H1 (cell line): ENCODE data around the gene MYOCD. TPM values are rescaled to one million over a fixed set of nuclear protein-coding genes. Genes with fewer than 3 reads are reported as not detected.

ENCODE experiments used
- EGR1 ChIP-seq: IDR thresholded peaks from 2 replicates; pipeline ENCODE4 v1.6.1; 2011; ENCODE audit warnings: low read depth, low read length, borderline replicate concordance
- FOSL1 ChIP-seq: IDR thresholded peaks from 2 replicates; pipeline ENCODE4 v1.6.1; 2011; ENCODE audit warnings: mild to moderate bottlenecking, low read depth, low read length, moderate library complexity; ENCODE audit not compliant: insufficient read depth
- HDAC6 ChIP-seq: IDR thresholded peaks from one replicate; pipeline ENCODE4 v1.7.1; 2012; ENCODE audit warnings: low read depth, mild to moderate bottlenecking, inconsistent platforms, low read length, moderate library complexity
- KDM1A ChIP-seq: fragments of 200-600, 300-600 bp; sonication (generic); IDR thresholded peaks from 2 replicates; pipeline ENCODE4 v1.7.1; 2016; ENCODE audit warnings: mild to moderate bottlenecking, low read length, borderline replicate concordance
- MAFK ChIP-seq: IDR thresholded peaks from 2 replicates; pipeline ENCODE4 v1.6.1; 2012; ENCODE audit warnings: low read depth, mild to moderate bottlenecking, improper control_type of control experiment, low read length
- POLR2AphosphoS5 ChIP-seq: IDR thresholded peaks from 2 replicates; pipeline ENCODE4 v1.6.1; 2011; ENCODE audit warnings: low read depth, low read length
- RBBP5 ChIP-seq: IDR thresholded peaks from 2 replicates; pipeline ENCODE4 v1.7.1; 2012; ENCODE audit warnings: low read depth, mild to moderate bottlenecking, inconsistent platforms, low read length, moderate library complexity, borderline replicate concordance
- RNF2 ChIP-seq: fragments of 200-900, 300-1000 bp; sonication (generic); IDR thresholded peaks from 2 replicates; pipeline ENCODE4 v1.7.1; 2016; ENCODE audit warnings: borderline replicate concordance, low read depth, mild to moderate bottlenecking, antibody characterized with exemption, low read length; ENCODE audit not compliant: poor library complexity, severe bottlenecking; ENCODE audit errors: missing control alignments
- ZNF274 ChIP-seq: IDR thresholded peaks from 2 replicates; pipeline ENCODE4 v1.7.0; 2012; ENCODE audit warnings: low read length, borderline replicate concordance; ENCODE audit errors: extremely low read depth
- polyA plus RNA-seq, 7 experiments: library from polyadenylated mRNA; depleted of rRNA in 3 of 7; stranded (reverse) in 5 of 7; unstranded in 2 of 7; fragments of >200 nt in 5 of 7; fragments of 200-250 nt in 2 of 7; gene quantifications; 1 replicate in 5 of 7; 2 replicates in 1 of 7; 4 replicates in 1 of 7; pipeline versions ENCODE4 v1.2.1 to v1.2.3, GENCODE V29; 2011 to 2013; ENCODE audit warnings: missing spikeins in 2 of 7, mixed read lengths in 2 of 7
- total RNA-seq: library from RNA; stranded (reverse); fragmentation: NEBNext Ultra II Directional; extraction: Animal tissue kit (Norgen Biotek cat#: 25700); gene quantifications from 2 replicates; pipeline ENCODE4 v1.2.1, GENCODE V29; 2021
- TF ChIP-seq, protein P1 (sequence below): fragments of 300-600 bp; sonication (generic); IDR thresholded peaks from 2 replicates; pipeline ENCODE4 v1.7.1; 2012; ENCODE audit warnings: low read length, moderate library complexity, mild to moderate bottlenecking, inconsistent platforms; ENCODE audit not compliant: insufficient replicate concordance

MYOCD gene
- total and polyA plus RNA-seq, 2 of the 8 experiments (the other 6 are each of a cell fraction or from before 2014, with no cell fraction given): 0.30 to 4.9 TPM

DNA sequence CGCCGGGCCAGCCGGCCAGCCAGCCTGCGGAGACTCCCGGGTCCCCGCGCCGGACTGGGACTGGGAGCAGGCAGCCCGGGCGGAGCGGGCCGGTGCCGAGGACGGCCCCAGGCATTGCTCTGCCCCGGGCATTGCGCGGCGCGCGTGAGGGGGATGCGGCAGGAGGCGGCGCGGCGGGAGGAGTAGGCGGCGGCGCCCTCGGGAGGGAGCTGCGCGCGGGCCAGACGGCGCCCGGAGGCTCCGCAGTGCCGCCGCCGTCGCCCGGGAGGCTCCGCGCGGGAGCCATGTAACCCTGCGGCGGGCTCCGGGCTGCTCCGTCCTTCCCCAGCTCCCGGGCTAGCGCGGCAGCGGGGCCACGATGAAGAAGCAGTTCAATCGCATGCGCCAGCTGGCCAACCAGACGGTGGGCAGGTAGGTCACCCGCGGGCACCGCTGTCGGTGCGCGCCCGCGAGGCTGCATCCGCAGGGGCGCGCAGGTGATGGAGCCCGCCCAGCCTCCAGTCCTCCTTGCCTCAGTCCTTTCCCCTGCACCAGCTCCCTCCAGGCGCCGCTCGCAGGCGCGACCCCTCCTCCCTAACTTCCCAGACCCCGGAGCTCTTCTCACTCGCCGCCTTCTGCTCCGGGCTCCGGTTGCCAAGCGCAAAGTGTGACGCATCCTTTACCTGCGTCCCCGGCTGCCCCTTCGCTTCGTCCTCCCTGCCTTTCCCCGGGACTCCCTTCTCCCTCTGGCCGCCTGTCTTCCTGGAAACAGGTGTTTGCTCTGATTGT, 124.0 kb downstream of the MYOCD start, which contains the start of gene ARHGAP44 (continued):
- TF ChIP-seq RNF2: no peak
- no peak for TF ChIP-seq MAFK
- no peak for TF ChIP-seq ZNF274
- TF ChIP-seq FOSL1: peak; percentile 68; the same call in 1 of the 2 replicates
- no peak for TF ChIP-seq KDM1A
- TF ChIP-seq POLR2AphosphoS5: no peak; the same call in none of the 2 replicates
- no peak for TF ChIP-seq HDAC6
- no peak for TF ChIP-seq EGR1
- TF ChIP-seq, protein P1, sequence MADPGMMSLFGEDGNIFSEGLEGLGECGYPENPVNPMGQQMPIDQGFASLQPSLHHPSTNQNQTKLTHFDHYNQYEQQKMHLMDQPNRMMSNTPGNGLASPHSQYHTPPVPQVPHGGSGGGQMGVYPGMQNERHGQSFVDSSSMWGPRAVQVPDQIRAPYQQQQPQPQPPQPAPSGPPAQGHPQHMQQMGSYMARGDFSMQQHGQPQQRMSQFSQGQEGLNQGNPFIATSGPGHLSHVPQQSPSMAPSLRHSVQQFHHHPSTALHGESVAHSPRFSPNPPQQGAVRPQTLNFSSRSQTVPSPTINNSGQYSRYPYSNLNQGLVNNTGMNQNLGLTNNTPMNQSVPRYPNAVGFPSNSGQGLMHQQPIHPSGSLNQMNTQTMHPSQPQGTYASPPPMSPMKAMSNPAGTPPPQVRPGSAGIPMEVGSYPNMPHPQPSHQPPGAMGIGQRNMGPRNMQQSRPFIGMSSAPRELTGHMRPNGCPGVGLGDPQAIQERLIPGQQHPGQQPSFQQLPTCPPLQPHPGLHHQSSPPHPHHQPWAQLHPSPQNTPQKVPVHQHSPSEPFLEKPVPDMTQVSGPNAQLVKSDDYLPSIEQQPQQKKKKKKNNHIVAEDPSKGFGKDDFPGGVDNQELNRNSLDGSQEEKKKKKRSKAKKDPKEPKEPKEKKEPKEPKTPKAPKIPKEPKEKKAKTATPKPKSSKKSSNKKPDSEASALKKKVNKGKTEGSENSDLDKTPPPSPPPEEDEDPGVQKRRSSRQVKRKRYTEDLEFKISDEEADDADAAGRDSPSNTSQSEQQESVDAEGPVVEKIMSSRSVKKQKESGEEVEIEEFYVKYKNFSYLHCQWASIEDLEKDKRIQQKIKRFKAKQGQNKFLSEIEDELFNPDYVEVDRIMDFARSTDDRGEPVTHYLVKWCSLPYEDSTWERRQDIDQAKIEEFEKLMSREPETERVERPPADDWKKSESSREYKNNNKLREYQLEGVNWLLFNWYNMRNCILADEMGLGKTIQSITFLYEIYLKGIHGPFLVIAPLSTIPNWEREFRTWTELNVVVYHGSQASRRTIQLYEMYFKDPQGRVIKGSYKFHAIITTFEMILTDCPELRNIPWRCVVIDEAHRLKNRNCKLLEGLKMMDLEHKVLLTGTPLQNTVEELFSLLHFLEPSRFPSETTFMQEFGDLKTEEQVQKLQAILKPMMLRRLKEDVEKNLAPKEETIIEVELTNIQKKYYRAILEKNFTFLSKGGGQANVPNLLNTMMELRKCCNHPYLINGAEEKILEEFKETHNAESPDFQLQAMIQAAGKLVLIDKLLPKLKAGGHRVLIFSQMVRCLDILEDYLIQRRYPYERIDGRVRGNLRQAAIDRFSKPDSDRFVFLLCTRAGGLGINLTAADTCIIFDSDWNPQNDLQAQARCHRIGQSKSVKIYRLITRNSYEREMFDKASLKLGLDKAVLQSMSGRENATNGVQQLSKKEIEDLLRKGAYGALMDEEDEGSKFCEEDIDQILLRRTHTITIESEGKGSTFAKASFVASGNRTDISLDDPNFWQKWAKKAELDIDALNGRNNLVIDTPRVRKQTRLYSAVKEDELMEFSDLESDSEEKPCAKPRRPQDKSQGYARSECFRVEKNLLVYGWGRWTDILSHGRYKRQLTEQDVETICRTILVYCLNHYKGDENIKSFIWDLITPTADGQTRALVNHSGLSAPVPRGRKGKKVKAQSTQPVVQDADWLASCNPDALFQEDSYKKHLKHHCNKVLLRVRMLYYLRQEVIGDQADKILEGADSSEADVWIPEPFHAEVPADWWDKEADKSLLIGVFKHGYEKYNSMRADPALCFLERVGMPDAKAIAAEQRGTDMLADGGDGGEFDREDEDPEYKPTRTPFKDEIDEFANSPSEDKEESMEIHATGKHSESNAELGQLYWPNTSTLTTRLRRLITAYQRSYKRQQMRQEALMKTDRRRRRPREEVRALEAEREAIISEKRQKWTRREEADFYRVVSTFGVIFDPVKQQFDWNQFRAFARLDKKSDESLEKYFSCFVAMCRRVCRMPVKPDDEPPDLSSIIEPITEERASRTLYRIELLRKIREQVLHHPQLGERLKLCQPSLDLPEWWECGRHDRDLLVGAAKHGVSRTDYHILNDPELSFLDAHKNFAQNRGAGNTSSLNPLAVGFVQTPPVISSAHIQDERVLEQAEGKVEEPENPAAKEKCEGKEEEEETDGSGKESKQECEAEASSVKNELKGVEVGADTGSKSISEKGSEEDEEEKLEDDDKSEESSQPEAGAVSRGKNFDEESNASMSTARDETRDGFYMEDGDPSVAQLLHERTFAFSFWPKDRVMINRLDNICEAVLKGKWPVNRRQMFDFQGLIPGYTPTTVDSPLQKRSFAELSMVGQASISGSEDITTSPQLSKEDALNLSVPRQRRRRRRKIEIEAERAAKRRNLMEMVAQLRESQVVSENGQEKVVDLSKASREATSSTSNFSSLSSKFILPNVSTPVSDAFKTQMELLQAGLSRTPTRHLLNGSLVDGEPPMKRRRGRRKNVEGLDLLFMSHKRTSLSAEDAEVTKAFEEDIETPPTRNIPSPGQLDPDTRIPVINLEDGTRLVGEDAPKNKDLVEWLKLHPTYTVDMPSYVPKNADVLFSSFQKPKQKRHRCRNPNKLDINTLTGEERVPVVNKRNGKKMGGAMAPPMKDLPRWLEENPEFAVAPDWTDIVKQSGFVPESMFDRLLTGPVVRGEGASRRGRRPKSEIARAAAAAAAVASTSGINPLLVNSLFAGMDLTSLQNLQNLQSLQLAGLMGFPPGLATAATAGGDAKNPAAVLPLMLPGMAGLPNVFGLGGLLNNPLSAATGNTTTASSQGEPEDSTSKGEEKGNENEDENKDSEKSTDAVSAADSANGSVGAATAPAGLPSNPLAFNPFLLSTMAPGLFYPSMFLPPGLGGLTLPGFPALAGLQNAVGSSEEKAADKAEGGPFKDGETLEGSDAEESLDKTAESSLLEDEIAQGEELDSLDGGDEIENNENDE: no peak
- peak; percentile 99; the same call in 1 of the 2 replicates for TF ChIP-seq RBBP5
